ENCODE results near the gene TGM4.
"Not testable (repeated sequence)": the region's sequence is repeated elsewhere in the genome, so short reads cannot be mapped to it uniquely, and the experiment has no call there.

The TGM4 gene

DNA sequence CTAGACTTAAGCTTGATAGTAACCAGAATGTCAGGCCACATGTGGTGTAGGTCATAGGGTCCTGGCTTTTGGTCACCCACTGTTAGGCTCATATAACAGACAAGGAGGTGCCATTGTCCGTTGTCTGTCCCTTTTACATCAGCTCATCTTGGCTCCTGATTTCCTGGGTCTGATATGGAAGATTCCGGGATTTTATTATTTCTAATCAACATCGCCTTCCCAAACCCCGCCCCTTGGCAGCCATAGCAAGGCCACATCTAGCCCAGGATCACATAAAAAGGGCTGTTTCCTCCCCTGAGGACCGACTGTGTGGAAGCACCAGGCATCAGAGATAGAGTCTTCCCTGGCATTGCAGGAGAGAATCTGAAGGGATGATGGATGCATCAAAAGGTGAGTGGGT is at the start of gene TGM4:
Gene TGM4 (plus strand): TSS at position 301 of the 400 bp plus-strand sequence. CDS start 71 bp downstream, at position 372.
- DNase-seq = no peak

DNA sequence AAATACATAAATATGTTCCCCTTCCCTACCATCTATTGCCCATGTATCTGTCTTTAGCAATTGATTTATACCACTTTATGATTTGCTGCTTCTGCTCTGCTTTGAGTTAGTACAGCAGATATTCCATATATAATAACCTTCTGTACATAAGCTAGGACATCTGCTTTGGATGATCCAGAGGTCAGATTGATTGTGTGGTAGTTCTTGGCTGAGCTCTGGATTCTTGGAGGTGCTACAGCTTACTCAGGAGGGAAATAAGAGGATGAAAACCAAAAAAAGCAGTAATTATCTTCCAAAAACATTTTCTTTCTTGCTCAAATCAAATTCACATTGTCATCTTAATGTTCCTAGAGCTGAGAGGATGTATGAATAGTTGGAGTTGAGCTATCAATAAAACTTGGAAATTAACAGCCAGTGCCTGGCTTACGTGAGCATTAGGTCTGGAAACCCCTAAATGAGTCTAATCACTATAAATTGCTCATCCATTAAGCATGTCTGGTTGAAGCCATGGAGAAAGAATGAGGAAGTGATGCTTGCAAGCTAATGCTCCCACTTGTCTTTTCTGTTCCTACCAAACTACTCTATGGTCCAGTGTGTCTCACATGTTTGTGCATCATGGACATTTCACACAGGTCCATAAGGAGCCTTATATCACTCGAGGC is 49.0 kb upstream of the TGM4 start:
- no peak for DNase-seq

DNA sequence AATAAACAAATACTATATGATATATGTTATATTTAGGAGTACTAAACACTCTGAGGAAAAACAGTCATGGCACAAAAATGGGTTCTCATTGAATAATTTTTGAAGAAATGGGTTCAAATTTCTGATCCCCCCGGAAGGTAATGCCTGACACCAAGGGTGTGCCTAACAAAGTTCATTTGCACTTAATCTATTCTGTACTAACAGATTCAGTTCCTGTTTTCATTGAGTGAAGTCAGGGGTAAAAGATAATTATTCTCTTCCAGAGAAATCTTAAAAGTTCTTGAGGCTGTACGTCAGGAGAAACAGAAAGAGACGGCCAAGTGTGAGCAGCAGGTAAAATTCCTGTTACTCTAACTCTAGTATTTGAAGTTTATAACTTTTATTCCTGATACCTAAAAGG is 47.2 kb upstream of the TGM4 start:
- no peak for DNase-seq

GRCh38 chr3:44831232-44831631 is 43.2 kb upstream of the TGM4 start:
- no peak for DNase-seq

DNA sequence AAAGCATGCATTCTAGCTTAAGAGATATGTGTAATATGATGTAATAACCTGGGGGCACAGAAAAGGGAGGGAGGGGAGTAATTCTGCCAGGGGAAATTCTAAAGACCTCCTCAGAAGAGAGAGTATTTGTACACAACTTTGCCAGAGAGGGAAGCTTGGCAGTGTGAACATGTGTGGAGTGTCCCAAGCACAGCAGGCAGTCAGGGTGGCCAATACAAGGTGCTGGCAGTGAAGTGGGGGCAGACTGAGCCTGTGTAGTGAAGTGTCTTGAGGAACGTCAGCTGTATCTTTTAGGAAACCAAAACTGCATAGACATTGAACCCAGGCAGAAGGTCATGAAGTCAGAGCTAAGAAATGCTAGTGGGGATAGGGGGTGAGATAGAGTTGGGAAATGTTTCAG is 42.4 kb upstream of the TGM4 start:
- no peak for DNase-seq

DNA sequence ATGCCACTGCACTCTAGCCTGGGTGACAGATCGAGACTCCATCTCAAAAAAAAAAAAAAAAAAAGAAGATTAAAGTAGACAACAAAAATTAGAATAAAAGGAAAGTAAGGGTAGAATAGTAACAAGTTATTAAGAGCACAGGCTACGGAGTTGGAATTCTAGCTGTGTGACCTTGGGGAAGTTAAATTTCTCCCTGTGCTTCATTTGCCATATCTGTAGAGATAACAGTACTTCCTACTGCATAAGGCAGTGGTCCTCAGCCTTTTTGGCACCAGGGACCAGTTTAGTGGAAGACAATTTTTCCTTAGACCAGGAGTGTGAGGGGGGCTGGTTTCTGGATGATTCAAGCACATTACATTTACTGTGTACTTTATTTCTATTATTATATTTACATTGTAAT is 41.4 kb upstream of the TGM4 start:
- DNase-seq = no peak

DNA sequence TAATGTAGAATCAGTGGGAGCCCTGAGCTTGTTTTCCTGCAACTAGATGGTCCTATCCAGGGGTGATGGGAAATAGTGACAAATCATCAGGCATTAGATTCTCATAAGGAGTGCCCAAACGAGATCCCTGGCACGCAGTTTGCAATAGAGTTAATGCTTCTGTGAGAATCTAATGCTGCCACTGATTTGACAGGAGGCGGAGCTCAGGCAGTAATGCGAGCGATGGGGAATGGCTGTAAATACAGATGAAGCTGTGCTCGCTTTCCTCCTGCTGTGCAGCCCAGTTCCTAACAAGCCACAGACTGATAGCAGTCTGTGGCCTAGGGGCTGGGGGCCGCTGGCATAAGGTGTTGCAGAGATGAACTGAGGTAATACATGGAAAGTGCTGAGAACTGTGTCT is 41.0 kb upstream of the TGM4 start:
- no peak for DNase-seq

GRCh38 chr3:44835684-44836083 is 38.7 kb upstream of the TGM4 start:
- no peak for DNase-seq

DNA sequence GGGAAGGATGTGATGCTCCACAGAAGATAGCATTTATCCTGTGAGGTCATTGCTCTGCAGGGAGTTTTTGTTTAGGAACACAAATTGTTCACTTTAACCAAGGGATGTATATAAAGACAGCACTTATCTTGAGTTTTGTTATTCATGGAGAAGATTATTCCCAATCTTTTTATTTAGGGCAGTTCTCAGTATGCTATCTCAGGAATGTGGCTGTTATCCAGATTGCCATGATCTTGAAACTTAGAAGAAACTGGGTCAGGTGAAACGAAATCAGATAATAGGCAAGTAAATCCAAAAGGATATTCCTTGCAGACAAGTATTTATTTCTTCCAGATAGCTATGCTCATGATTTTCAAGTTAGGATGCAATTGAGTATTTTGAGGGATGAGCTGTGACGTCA is 32.0 kb upstream of the TGM4 start:
- no peak for DNase-seq

- DNase-seq = no peak
Observed at GRCh38 chr3:44845528-44846520, 28.6 kb upstream of the TGM4 start.

- DNase-seq = no peak
Observed at GRCh38 chr3:44848634-44849033, 25.8 kb upstream of the TGM4 start.

DNA sequence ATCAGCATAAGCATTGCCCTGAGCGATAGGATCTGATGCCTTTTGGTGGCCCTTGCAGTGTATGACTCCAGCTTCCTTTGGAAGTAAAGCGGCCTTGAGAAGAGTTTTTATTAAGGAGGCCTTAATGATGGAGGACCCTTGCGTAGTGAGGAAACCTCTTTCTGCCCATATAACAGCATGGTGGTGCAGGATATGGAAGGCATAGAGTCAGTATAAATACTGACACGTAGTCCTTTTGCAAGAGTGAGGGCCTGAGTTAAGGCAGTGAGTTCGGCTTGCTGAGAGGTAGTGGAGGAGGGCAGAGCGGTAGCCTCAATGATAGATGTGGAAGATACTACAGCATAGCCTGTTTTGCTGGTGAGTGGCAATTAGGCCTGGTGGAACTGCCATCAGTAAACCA is 17.7 kb upstream of the TGM4 start:
- DNase-seq = not testable (repeated sequence)

- no peak for DNase-seq
Observed at GRCh38 chr3:44860117-44860516, 14.3 kb upstream of the TGM4 start.

- DNase-seq = peak; percentile 82
Observed at GRCh38 chr3:44861412-44862225, 12.8 kb upstream of the TGM4 start, which contains the start of gene TMEM42. TSS of gene TMEM42 (plus strand) at chr3:44861912. CDS start at chr3:44861925, 13 bp downstream.

- no peak for DNase-seq
Observed at GRCh38 chr3:44862226-44862637, 12.2 kb upstream of the TGM4 start.

DNA sequence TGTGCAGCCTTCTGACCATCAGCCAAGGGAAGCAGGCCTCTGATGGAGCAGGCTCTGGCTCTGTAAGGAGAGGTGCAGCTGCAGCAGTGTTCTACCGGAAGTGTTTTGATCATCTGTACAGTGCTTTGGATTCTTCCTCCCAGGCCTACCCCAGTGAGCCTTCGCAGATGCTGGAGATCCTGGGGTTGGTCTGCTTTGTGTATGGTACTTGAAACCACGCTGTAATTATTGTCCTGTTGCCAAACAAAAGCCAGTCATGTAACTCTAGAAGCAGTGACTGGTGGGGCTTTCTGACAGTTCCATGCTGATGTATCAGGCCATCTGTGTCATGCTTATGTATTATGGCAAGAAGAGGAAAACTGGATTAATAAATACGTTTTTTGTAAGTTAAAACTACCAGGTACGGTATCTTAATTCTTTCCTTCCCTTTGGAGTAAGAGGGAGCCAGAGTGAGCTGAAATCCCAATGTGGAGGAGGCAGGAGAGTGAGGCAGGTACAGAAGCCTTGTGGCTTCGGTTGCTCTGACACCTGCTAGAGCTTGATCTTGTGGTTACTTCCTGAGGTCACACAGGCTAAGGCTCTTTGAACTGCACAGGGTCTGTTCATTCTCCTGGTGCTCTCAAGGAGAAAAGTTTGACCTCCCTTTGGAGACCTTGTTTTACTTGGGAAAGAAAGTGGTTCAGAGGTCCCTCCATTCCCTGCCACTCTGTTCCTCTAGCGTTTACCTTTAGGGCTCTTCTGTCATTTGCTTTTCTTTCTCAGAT is 9.0 kb upstream of the TGM4 start:
- DNase-seq = peak; percentile 16

DNA sequence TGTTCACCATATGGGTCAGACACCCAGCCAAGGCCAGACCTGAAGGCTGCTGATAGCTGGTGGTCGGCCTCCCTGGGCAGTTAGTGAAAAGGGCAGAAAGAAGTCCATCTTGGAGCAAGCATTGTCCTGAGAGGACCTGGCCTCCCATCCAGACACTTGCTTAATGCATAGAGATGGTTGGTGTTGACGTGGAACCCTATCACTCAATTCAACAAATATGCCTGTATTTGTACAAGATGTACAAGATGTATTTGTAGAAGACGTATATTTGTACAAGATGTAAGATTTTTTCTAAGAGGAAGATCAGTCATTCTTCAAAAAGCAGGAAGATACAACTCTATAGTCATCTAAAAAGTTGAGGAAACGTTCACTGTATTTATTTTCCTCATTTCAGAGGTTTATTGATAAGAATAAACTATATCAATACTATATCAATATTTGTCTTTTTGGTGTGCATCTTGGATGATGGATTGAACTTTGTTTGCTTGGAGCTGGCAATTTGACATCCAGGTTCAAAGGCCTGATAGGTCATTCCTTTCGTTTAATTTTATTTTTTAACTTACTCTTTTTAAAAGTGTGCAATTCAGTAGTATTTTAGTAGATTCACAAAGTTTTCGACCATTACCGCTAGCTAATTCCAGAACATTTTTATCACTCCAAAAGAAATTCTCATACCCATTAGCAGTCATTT is 6.8 kb upstream of the TGM4 start:
- no peak for DNase-seq

GRCh38 chr3:44870375-44871061 is 3.9 kb upstream of the TGM4 start:
- DNase-seq = no peak

GRCh38 chr3:44875596-44875995 is 1.2 kb downstream of the TGM4 start:
- no peak for DNase-seq

DNA sequence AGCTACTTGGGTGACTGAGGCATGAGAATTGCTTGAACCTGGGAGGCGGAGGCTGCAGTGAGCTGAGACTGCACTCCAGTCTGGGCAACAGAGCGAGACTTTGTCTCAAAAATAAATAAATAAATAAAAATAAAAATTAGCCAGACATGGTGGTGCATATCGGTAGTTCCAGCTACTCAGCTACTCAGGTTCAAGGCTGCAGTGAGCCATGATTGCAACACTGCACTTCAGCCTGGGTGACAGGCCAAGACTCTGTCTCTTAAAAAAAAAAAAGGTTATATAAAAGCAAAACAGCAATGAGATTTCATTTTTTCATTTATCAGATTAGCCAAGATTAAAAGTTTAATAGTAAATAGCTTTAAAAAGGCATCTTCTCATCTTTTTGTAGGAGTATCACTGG is 2.9 kb downstream of the TGM4 start:
- DNase-seq = no peak

GRCh38 chr3:44880284-44880683 is 5.9 kb downstream of the TGM4 start:
- no peak for DNase-seq
